Naive thymus-derived CD4-positive, alpha-beta T cell (primary cell): Measurements from ENCODE around the gene ALKBH3. TPM values are rescaled to one million over a fixed set of nuclear protein-coding genes. Genes with fewer than 3 reads are reported as not detected.
A peak's percentile ranks its signal among the peaks of the same experiment; 100 is the strongest.

ENCODE experiments used
- ATAC-seq: fragments of 150-1000 bp; cut with Tn5 transposase; 2 replicates; pipeline ENCODE4 v1.10.0; 2021; ENCODE audit warnings: mild to moderate bottlenecking, moderate library complexity
- CTCF ChIA-PET: fragments of 350-600 bp; sonication (Branson Sonifier 250); formaldehyde crosslinking; loops from one replicate; lab custom pipeline; 2021; ENCODE audit warnings: antibody characterized with exemption; lab: Charles Lee
- POLR2A ChIA-PET: fragments of 350-600 bp; sonication (Branson Sonifier 250); formaldehyde crosslinking; loops from one replicate; lab custom pipeline; 2021; ENCODE audit warnings: antibody characterized with exemption, inconsistent platforms; lab: Charles Lee
- DNase-seq, 9 donors: peaks; one replicate each; pipeline versions ENCODE4 v3.0.0 to v3.0.0-alpha.2; 2020 to 2022; ENCODE audit warnings: mixed read lengths in 1 of 9
- H3K27ac ChIP-seq: one replicate; pipeline ENCODE4 v1.7.0; 2013; ENCODE audit warnings: mild to moderate bottlenecking, low read depth, low read length, moderate library complexity
- H3K27me3 ChIP-seq, 2 donors: one replicate each; pipeline ENCODE4 v1.7.0; 2013; ENCODE audit warnings: low read length in 2 of 2, mild to moderate bottlenecking in 2 of 2, moderate library complexity in 2 of 2; ENCODE audit not compliant: control insufficient read depth in 2 of 2, insufficient read depth in 2 of 2
- H3K36me3 ChIP-seq, 3 experiments: 1 replicate in 2 of 3; 2 replicates in 1 of 3; pipeline ENCODE4 v1.7.0; 2013; ENCODE audit warnings: low read length in 3 of 3, mild to moderate bottlenecking in 3 of 3, moderate library complexity in 1 of 3; ENCODE audit not compliant: insufficient read depth in 3 of 3, control insufficient read depth in 2 of 3
- H3K4me1 ChIP-seq, 2 donors: one replicate each; pipeline ENCODE4 v1.7.0; 2013; ENCODE audit warnings: low read length in 2 of 2, mild to moderate bottlenecking in 2 of 2, moderate library complexity in 1 of 2; ENCODE audit not compliant: control insufficient read depth in 2 of 2, insufficient read depth in 2 of 2
- H3K4me3 ChIP-seq: 2 replicates; pipeline ENCODE4 v1.7.0; 2013; ENCODE audit warnings: mild to moderate bottlenecking, low read length
- H3K9me3 ChIP-seq, 3 experiments: 1 replicate in 2 of 3; 2 replicates in 1 of 3; pipeline ENCODE4 v1.7.0; 2013; ENCODE audit warnings: low read length in 3 of 3; ENCODE audit not compliant: control insufficient read depth in 2 of 3
- H3K27ac Mint-ChIP-seq, 9 donors: one replicate each; pipeline ENCODE4 v1.8.0; 2020 to 2022; ENCODE audit warnings: mixed read lengths in 9 of 9, mild to moderate bottlenecking in 8 of 9, moderate library complexity in 5 of 9, inconsistent platforms in 2 of 9
- H3K27me3 Mint-ChIP-seq, 5 donors: one replicate each; pipeline ENCODE4 v1.8.0; 2021 to 2022; ENCODE audit warnings: mixed read lengths in 5 of 5, mild to moderate bottlenecking in 1 of 5
- H3K36me3 Mint-ChIP-seq, 5 donors: one replicate each; pipeline ENCODE4 v1.8.0; 2020 to 2022; ENCODE audit warnings: mixed read lengths in 5 of 5, mild to moderate bottlenecking in 3 of 5, inconsistent platforms in 1 of 5
- H3K4me1 Mint-ChIP-seq, 7 donors: one replicate each; pipeline ENCODE4 v1.8.0; 2020 to 2022; ENCODE audit warnings: mixed read lengths in 7 of 7, mild to moderate bottlenecking in 3 of 7, inconsistent platforms in 1 of 7
- H3K4me3 Mint-ChIP-seq, 10 donors: one replicate each; pipeline ENCODE4 v1.8.0; 2020 to 2022; ENCODE audit warnings: mild to moderate bottlenecking in 10 of 10, mixed read lengths in 10 of 10, moderate library complexity in 6 of 10, inconsistent platforms in 2 of 10
- H3K9me3 Mint-ChIP-seq, 11 donors: one replicate each; pipeline ENCODE4 v1.8.0; 2020 to 2022; ENCODE audit warnings: mixed read lengths in 11 of 11, mild to moderate bottlenecking in 4 of 11, inconsistent platforms in 1 of 11, moderate library complexity in 1 of 11
- intact Hi-C, 2 donors: fragments of 100-400 bp; cut with micrococcal nuclease; formaldehyde crosslinking; loops; one replicate each; pipeline ENCODE4 v1.15.1; 2023
- polyA plus RNA-seq, 2 donors: library from polyadenylated mRNA; unstranded; fragments of 300-500 nt; fragmentation: Illumina TruSeq; gene quantifications; one replicate each; pipeline ENCODE4 v1.2.3, GENCODE V29; 2021
- total RNA-seq, 6 experiments: library from RNA in 5 of 6; stranded (reverse) in 5 of 6; gene quantifications; 1 replicate in 5 of 6; 2 replicates in 1 of 6; pipeline ENCODE4 v1.2.3 and lab custom pipeline; 2021 to 2026

The ALKBH3 gene
- total and polyA plus RNA-seq, 7 experiments from 2014 or later, result 28.9 to 43.2 (median 30.4) TPM

DNA sequence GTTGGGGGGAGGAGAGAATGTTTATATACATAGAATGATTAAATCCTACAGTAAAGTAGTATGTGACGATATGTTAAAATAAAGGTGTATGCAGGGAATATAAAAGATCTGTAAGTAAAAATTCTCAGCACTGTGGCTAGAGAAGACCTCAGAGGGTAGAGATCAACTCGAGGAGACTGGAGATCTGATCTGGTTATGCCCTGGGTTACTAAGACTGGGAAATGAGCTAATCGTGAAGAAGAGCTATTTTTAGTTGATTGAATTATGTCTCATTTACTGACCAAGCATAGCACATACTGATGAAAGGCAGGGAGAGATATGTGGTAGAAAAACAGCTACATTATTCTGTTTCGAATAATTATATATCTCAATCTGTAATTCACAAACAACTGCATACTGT lies 42.8 kb upstream of the ALKBH3 start:
- POLR2A ChIA-PET, result no interaction called here

DNA sequence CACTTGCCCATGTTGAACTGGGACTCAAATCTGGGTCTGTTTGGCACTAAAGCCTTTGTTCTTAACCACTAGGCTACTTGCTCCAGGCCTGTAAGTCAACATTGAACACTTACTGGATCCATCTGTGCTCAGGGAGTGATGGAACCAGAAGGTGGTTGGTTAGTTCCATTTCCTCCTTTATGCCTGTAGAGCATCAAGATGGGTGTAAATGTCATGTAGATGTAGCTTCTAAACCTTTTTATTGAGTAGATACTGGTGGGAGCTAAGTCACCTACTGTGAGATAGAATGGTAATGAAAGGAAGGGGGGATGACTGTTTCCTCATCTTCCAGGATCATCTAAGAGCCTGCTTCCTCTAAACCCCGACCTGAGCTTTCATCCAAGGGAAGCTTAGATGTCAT lies 38.6 kb upstream of the ALKBH3 start:
- Mint-ChIP-seq H3K4me3 (no peak overlapping the region), H3K36me3 (peaks cover 4 to 42% (median 40%) of the 10 kb centered on the region in 5 donors), H3K27ac (no peak overlapping the region), H3K27me3 (no peaks in the 10 kb centered on the region), H3K4me1 (no peaks in the 10 kb centered on the region), H3K9me3 (peaks cover 0 to 2% (median 0%) of the 10 kb centered on the region in 11 donors)
- peaks cover 0 to 5% (median 0%) of the 10 kb centered on the region in 3 experiments for H3K36me3 ChIP-seq
- intact Hi-C loops, result no loop called here
- H3K27me3 ChIP-seq, result no peaks in the 10 kb centered on the region
- no peaks in the 10 kb centered on the region for H3K9me3 ChIP-seq
- no peak for ATAC-seq
- ChIA-PET POLR2A (no interaction called here), CTCF (no interaction called here)
- no peak for DNase-seq
- H3K4me1 ChIP-seq, result no peaks in the 10 kb centered on the region
- H3K4me3 ChIP-seq, result no peak overlapping the region
- H3K27ac ChIP-seq, result no peak overlapping the region

More for the DNA sequence above, 42.8 kb upstream of the ALKBH3 start:
- no peak overlapping the region for H3K27ac ChIP-seq
- DNase-seq (no peak), ATAC-seq (no peak)
- no peak overlapping the region for H3K4me3 ChIP-seq
- no peaks in the 10 kb centered on the region for H3K27me3 Mint-ChIP-seq
- no peaks in the 10 kb centered on the region for H3K4me1 Mint-ChIP-seq
- CTCF ChIA-PET, result no interaction called here
- no peak overlapping the region for H3K27ac Mint-ChIP-seq
- no peaks in the 10 kb centered on the region for H3K27me3 ChIP-seq
- H3K36me3 Mint-ChIP-seq, result peaks cover 4 to 41% (median 35%) of the 10 kb centered on the region in 5 donors
- H3K4me3 Mint-ChIP-seq, result no peak overlapping the region
- H3K36me3 ChIP-seq, result peaks cover 0 to 5% (median 0%) of the 10 kb centered on the region in 3 experiments
- no peaks in the 10 kb centered on the region for H3K9me3 ChIP-seq
- no peaks in the 10 kb centered on the region for H3K4me1 ChIP-seq
- intact Hi-C loops, result no loop called here
- peaks cover 0 to 2% (median 0%) of the 10 kb centered on the region in 11 donors for H3K9me3 Mint-ChIP-seq

DNA sequence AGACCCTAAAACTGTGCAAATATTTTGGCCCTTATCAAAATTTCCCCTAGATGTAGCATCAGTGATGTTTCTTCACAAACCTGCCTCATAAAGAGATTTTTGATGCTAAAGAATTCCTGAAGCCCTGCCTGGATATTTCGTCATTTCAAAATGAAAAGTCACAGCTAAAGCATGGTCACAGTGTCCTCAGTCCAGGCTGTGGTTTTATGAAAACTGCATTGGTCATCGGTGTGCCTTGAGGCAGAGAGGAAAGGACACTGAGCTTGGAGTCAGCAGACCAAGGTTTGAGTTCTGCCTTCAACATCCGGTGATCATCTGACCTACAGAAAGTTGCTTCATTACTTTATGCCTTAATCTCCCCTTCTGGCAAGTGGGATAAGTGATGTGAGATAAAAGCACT lies 34.8 kb upstream of the ALKBH3 start:
- peaks cover 0 to 21% (median 15%) of the 10 kb centered on the region in 5 donors for H3K36me3 Mint-ChIP-seq
- H3K4me3 ChIP-seq, result no peak overlapping the region
- ATAC-seq, result no peak
- H3K27ac Mint-ChIP-seq, result no peak overlapping the region
- no peaks in the 10 kb centered on the region for H3K4me1 ChIP-seq
- no peak overlapping the region for H3K4me3 Mint-ChIP-seq
- H3K9me3 Mint-ChIP-seq, result no peaks in the 10 kb centered on the region
- no peaks in the 10 kb centered on the region for H3K9me3 ChIP-seq
- no peaks in the 10 kb centered on the region for H3K36me3 ChIP-seq
- intact Hi-C loops, result no loop called here
- no peak for DNase-seq
- peaks cover 4 to 7% (median 6%) of the 10 kb centered on the region in 7 donors for H3K4me1 Mint-ChIP-seq
- POLR2A ChIA-PET, result no interaction called here
- CTCF ChIA-PET, result no interaction called here
- no peak overlapping the region for H3K27ac ChIP-seq
- H3K27me3 ChIP-seq, result no peaks in the 10 kb centered on the region
- no peaks in the 10 kb centered on the region for H3K27me3 Mint-ChIP-seq

- POLR2A ChIA-PET, result interaction anchor here (0.6 kb wide), 1 partner anchor 56 kb away, joined by 4 read pairs; no protein-coding TSS in a partner anchor
- H3K36me3 ChIP-seq, result peaks cover 0 to 11% (median 0%) of the 10 kb centered on the region in 3 experiments
- Mint-ChIP-seq H3K27ac (no peak overlapping the region), H3K27me3 (no peaks in the 10 kb centered on the region), H3K4me1 (peaks cover 4 to 7% (median 6%) of the 10 kb centered on the region in 7 donors), H3K9me3 (no peaks in the 10 kb centered on the region), H3K36me3 (peaks cover 0 to 17% (median 5%) of the 10 kb centered on the region in 5 donors), H3K4me3 (no peak overlapping the region)
- CTCF ChIA-PET, result interaction anchor here (0.5 to 1.3 kb wide), 6 partner anchors 21 to 495 kb away, joined by 3 to 4 read pairs (median 3); no protein-coding TSS in a partner anchor
- no peaks in the 10 kb centered on the region for H3K9me3 ChIP-seq
- H3K27me3 ChIP-seq, result no peaks in the 10 kb centered on the region
- no peaks in the 10 kb centered on the region for H3K4me1 ChIP-seq
- ATAC-seq (peak; percentile 84), DNase-seq (peak; percentile 7 to 57 (median 40))
- H3K4me3 ChIP-seq, result no peak overlapping the region
- H3K27ac ChIP-seq, result no peak overlapping the region
- intact Hi-C loops, result loop anchor here (1.0 to 10.0 kb wide), 4 partner anchors 27 to 541 kb away; partner anchors contain the start of gene API5 (in 1 of the 2)
Observed at GRCh38 chr11:43852057-43852636, 28.5 kb upstream of the ALKBH3 start.

GRCh38 chr11:43853781-43854180 lies 26.9 kb upstream of the ALKBH3 start:
- H3K27me3 ChIP-seq, result no peaks in the 10 kb centered on the region
- POLR2A ChIA-PET, result no interaction called here
- H3K4me3 ChIP-seq, result no peak overlapping the region
- CTCF ChIA-PET, result interaction anchor here (0.6 kb wide), 1 partner anchor 88 kb away, joined by 5 read pairs; no protein-coding TSS in a partner anchor
- no peaks in the 10 kb centered on the region for H3K9me3 ChIP-seq
- H3K36me3 ChIP-seq, result peaks cover 0 to 11% (median 0%) of the 10 kb centered on the region in 3 experiments
- ATAC-seq, result no peak
- Mint-ChIP-seq H3K27ac (no peak overlapping the region), H3K36me3 (peaks cover 0 to 18% (median 5%) of the 10 kb centered on the region in 5 donors), H3K27me3 (no peaks in the 10 kb centered on the region), H3K4me1 (peaks cover 4 to 7% (median 6%) of the 10 kb centered on the region in 7 donors), H3K9me3 (no peaks in the 10 kb centered on the region), H3K4me3 (no peak overlapping the region)
- no peaks in the 10 kb centered on the region for H3K4me1 ChIP-seq
- DNase-seq, result no peak
- H3K27ac ChIP-seq, result no peak overlapping the region
- intact Hi-C loops, result loop anchor here (5.0 to 10.0 kb wide), 2 partner anchors 281 to 359 kb away; no protein-coding TSS in a partner anchor

DNA sequence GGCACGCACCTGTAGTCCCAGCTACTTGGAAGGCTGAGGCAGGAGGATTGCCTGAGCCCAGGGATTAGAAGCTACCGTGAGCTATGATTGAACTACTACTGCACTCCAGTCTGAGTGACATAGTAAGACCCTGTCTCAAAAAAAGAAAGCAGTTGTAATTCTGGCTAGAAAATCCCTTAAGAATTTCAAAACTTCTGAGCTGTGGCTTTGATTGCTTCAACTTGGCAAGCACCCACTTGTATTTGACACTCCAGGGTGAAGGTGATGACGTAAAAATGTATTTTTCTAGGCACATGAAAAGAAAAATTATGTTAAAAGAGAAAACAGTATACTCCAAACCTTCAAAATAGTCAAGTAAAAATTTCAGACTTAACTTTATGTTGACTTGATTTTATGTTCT lies 23.6 kb upstream of the ALKBH3 start:
- Mint-ChIP-seq H3K4me3 (no peak overlapping the region), H3K27me3 (no peaks in the 10 kb centered on the region), H3K4me1 (no peaks in the 10 kb centered on the region), H3K9me3 (peaks cover 0 to 10% (median 3%) of the 10 kb centered on the region in 11 donors), H3K27ac (no peak overlapping the region), H3K36me3 (peaks cover 0 to 17% (median 0%) of the 10 kb centered on the region in 5 donors)
- Histone ChIP-seq H3K4me3 (no peak overlapping the region), H3K36me3 (peaks cover 0 to 11% (median 0%) of the 10 kb centered on the region in 3 experiments), H3K27me3 (no peaks in the 10 kb centered on the region), H3K9me3 (no peaks in the 10 kb centered on the region), H3K4me1 (no peaks in the 10 kb centered on the region), H3K27ac (no peak overlapping the region)
- no peak for DNase-seq
- intact Hi-C loops, result loop anchor here in 1 of 2 donors (10.0 kb wide), 1 partner anchor 362 kb away; no protein-coding TSS in a partner anchor
- CTCF ChIA-PET, result no interaction called here
- POLR2A ChIA-PET, result no interaction called here
- ATAC-seq, result no peak
